ENCODE measurements around the gene FAM163B.

The FAM163B gene

GRCh38 chr9:133594310-133594709 is 14.9 kb downstream of the FAM163B start:
- Histone ChIP-seq H3K9me3 (peaks cover 7 to 28% (median 22%) of the 10 kb centered on the region in 3 donors), H3K27me3 (peaks cover 0 to 58% of the 10 kb centered on the region in 2 donors), H3K4me1 (no peaks in the 10 kb centered on the region), H3K4me3 (no peak overlapping the region), H3K36me3 (no peaks in the 10 kb centered on the region), H3K27ac (no peak overlapping the region)
- no peak for DNase-seq
- no peak for TF ChIP-seq CTCF (IDR thresholded peaks at IDR 0.05)
- intact Hi-C loops (cut with DNase I; ENCODE audit: low total_unique reads) = no loop called here

GRCh38 chr9:133593587-133594253 is 15.5 kb downstream of the FAM163B start:
- Histone ChIP-seq H3K27ac (no peak overlapping the region), H3K9me3 (peaks cover 7 to 25% (median 22%) of the 10 kb centered on the region in 3 donors), H3K4me1 (no peaks in the 10 kb centered on the region), H3K4me3 (no peak overlapping the region), H3K27me3 (peaks cover 0 to 60% of the 10 kb centered on the region in 2 donors), H3K36me3 (no peaks in the 10 kb centered on the region)
- no peak for TF ChIP-seq CTCF (IDR thresholded peaks at IDR 0.05)
- DNase-seq = no peak
- intact Hi-C loops (cut with DNase I; ENCODE audit: low total_unique reads) = no loop called here

- peaks cover 0 to 60% of the 10 kb centered on the region in 2 donors for H3K27me3 ChIP-seq
- no peak overlapping the region for H3K4me3 ChIP-seq
- no peak overlapping the region for H3K27ac ChIP-seq
- TF ChIP-seq CTCF (IDR thresholded peaks at IDR 0.05) = no peak
- intact Hi-C loops (cut with DNase I; ENCODE audit: low total_unique reads) = no loop called here
- H3K36me3 ChIP-seq = no peaks in the 10 kb centered on the region
- no peaks in the 10 kb centered on the region for H3K4me1 ChIP-seq
- peaks cover 7 to 17% (median 16%) of the 10 kb centered on the region in 3 donors for H3K9me3 ChIP-seq
- DNase-seq = no peak
Observed at GRCh38 chr9:133592731-133593409, 16.3 kb downstream of the FAM163B start.

DNA sequence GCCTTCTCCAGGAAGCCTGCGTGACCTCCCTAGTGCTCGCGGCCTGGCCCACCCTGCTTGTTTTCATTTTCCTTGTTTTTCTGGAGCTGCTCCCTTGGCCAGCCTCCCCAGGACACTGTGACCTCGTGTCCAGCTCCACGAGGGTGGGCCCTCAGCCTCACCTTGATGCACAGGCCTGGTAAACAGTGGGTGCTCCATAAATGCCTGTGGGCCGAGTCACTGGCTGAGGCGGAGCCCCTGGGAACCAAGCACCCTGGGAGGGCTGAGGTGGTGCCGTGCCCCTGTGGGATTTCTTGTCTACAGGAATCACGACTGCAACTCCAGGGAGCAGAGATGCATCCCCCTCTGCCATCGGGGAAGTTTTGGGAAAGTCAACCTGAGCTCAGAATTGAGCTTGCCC is 17.2 kb downstream of the FAM163B start:
- Histone ChIP-seq H3K36me3 (no peaks in the 10 kb centered on the region), H3K4me1 (no peaks in the 10 kb centered on the region), H3K27me3 (peaks cover 0 to 66% of the 10 kb centered on the region in 2 donors), H3K27ac (no peak overlapping the region), H3K9me3 (peaks cover 0 to 9% (median 8%) of the 10 kb centered on the region in 3 donors), H3K4me3 (no peak overlapping the region)
- DNase-seq = no peak
- TF ChIP-seq CTCF (IDR thresholded peaks at IDR 0.05) = no peak
- intact Hi-C loops (cut with DNase I; ENCODE audit: low total_unique reads) = no loop called here

DNA sequence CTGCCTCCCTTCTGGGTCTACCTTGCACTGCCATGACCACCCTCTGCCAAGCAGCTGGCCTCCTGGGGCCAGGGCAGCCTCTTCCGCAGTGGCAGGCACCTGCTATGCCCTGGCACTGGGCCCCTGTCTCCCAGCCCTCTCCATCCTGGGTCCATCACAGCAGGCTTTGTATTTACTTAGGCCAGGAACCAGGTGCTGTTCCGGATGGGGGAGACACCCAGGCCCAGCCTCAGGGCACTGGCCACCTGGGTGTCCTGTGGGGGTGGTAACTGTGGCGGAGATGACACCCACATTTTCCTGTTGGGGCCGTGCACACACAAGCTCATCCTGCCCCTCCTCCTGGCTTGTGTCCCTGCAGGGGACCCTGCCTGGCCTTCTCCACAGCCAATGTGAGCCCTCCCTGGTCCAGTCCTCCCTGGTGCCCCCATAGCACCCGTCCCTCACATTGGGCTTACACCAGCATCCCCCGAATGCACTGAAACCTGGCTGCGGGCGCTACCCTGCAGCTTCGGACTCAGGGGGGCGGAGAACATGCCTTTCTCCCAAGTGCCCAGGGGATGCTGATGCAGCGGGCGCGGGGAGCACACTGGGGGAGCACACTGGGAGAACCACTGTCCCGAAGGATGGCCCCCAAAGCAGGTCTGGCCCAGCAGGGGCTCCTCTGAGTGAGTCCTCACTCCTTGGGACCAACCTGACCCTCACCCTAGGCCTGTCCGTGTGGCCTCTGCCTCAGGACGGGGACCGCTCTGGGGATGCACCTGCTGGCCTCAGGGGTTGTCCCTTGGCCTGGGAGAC is 17.9 kb downstream of the FAM163B start:
- Histone ChIP-seq H3K27ac (no peak overlapping the region), H3K36me3 (no peaks in the 10 kb centered on the region), H3K4me3 (no peak overlapping the region), H3K9me3 (peaks cover 0 to 2% (median 1%) of the 10 kb centered on the region in 3 donors), H3K4me1 (no peaks in the 10 kb centered on the region), H3K27me3 (peaks cover 0 to 72% of the 10 kb centered on the region in 2 donors)
- no peak for TF ChIP-seq CTCF (IDR thresholded peaks at IDR 0.05)
- intact Hi-C loops (cut with DNase I; ENCODE audit: low total_unique reads) = no loop called here
- DNase-seq = no peak
